Lower lobe of right lung (tissue), 2 donors: Measurements from ENCODE around the gene FAM110A. TPM values are rescaled to one million over a fixed set of nuclear protein-coding genes. Genes with fewer than 3 reads are reported as not detected.

Experiments used
- ATAC-seq, 2 donors: fragments of 200-7000 bp; cut with Tn5 transposase; one replicate each; pipeline ENCODE4 v1.9.1; 2020 to 2022; ENCODE audit warnings: mild to moderate bottlenecking in 2 of 2, moderate library complexity in 2 of 2
- DNase-seq: peaks from one replicate; pipeline ENCODE4 v3.0.0-alpha.2; 2020
- H3K27ac ChIP-seq: fragments of 200-600 bp; one replicate; pipeline ENCODE4 v1.8.0; 2022
- H3K27me3 ChIP-seq: fragments of 200-600 bp; one replicate; pipeline ENCODE4 v1.8.0; 2022; ENCODE audit warnings: low read depth
- H3K36me3 ChIP-seq: fragments of 200-600 bp; one replicate; pipeline ENCODE4 v1.8.0; 2022; ENCODE audit warnings: mild to moderate bottlenecking
- H3K4me1 ChIP-seq: fragments of 200-600 bp; one replicate; pipeline ENCODE4 v1.8.0; 2022
- H3K4me3 ChIP-seq: fragments of 200-600 bp; one replicate; pipeline ENCODE4 v1.8.0; 2022; ENCODE audit warnings: mild to moderate bottlenecking
- H3K9me3 ChIP-seq: fragments of 200-600 bp; one replicate; pipeline ENCODE4 v1.8.0; 2022
- intact Hi-C: fragments of 100-400 bp; cut with DNase I; formaldehyde crosslinking; loops from one replicate; pipeline ENCODE4 v1.11.0; 2022
- total RNA-seq: library from RNA; stranded (reverse); fragmentation: NEBNext Ultra II Directional; extraction: Animal tissue kit (Norgen Biotek cat#: 25700); gene quantifications from one replicate; pipeline ENCODE4 v1.2.1, GENCODE V29; 2021
- TF ChIP-seq, protein P1 (sequence below): fragments of 200-600 bp; IDR thresholded peaks from one replicate; pipeline ENCODE4 v1.8.0; 2022; ENCODE audit warnings: antibody characterized with exemption, mild to moderate bottlenecking
- donor health status: DM: no; HTN: yes; CAD: no; lungs with severe emphysema.

Gene FAM110A
- total RNA-seq, 1 donor from 2014 or later: 21.4 TPM

DNA sequence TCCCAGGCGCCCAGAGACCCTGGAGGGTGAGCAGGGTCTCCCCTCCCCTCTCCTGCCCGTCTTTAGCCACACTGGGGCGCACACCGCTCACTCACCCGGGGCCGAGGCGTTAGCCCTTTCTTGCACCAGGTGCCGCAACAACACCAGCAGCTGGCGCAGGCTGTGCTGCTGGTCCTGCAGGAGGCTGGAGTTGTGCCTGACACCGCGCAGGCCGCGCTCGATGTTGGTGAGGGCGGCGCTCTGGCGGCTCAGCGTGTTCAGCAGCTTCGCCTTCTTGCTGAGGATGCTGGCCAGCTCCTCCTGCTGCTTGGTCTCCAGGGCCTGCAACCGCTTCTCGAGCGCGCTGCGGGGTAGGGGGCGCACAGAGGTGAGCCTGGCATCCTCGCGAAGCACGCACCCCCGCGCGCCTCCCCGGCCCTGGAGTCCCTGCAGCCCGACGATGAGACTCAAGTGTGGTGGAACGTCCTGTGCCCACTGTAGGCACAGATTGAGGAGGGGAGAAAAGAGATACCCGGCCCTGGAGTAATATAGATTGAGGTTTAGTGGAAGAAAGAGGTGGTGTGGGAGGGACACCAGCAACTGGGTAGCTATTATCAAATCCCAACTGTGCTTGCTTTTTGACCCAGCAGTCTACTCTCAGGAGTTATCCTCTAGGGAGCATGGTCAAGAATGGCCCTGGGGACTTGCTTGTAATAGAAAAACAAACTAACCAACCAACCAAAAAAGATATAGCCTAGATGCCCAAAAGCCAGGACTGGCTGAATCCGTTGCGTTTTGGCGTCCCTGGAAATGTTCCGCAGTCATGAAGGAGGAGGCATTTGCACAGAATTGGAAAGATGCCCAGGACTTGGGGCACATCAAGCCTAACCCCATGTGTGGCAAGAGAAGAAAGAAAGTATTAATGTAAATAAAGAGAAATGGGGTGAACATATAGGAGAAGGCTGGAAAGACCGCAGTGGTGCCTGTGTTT lies 51.8 kb downstream of the FAM110A start:
- peaks cover 20% of the 10 kb centered on the region for H3K27me3 ChIP-seq
- H3K4me1 ChIP-seq: peaks cover 6% of the 10 kb centered on the region
- peak; percentile 47 to 55 for ATAC-seq
- TF ChIP-seq, protein P1, sequence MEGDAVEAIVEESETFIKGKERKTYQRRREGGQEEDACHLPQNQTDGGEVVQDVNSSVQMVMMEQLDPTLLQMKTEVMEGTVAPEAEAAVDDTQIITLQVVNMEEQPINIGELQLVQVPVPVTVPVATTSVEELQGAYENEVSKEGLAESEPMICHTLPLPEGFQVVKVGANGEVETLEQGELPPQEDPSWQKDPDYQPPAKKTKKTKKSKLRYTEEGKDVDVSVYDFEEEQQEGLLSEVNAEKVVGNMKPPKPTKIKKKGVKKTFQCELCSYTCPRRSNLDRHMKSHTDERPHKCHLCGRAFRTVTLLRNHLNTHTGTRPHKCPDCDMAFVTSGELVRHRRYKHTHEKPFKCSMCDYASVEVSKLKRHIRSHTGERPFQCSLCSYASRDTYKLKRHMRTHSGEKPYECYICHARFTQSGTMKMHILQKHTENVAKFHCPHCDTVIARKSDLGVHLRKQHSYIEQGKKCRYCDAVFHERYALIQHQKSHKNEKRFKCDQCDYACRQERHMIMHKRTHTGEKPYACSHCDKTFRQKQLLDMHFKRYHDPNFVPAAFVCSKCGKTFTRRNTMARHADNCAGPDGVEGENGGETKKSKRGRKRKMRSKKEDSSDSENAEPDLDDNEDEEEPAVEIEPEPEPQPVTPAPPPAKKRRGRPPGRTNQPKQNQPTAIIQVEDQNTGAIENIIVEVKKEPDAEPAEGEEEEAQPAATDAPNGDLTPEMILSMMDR: no peak
- no peak overlapping the region for H3K27ac ChIP-seq
- H3K9me3 ChIP-seq: no peaks in the 10 kb centered on the region
- DNase-seq: no peak
- H3K4me3 ChIP-seq: no peak overlapping the region
- H3K36me3 ChIP-seq: no peaks in the 10 kb centered on the region
- intact Hi-C loops: no loop called here

DNA sequence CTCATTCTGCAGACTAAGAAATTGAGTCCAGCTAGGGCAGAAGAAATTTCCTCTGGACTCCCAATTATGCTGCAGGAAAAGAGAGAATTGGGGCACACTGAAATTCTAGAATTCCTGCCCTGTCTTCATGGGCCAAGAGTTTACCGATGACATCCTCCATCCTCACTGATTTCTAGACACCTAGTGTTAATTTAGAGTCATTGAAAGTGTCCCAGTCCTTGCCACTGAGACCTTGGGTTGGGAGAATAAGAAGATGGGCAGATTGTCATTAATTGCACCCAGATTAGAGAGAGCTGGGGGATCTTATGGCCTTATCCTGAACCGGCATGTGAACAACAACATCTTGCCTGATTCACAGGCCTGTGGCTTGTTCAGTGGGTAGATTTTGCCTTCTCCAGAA lies 53.6 kb downstream of the FAM110A start:
- no peak overlapping the region for H3K27ac ChIP-seq
- intact Hi-C loops: no loop called here
- ATAC-seq (no peak), DNase-seq (no peak)
- H3K9me3 ChIP-seq: no peaks in the 10 kb centered on the region
- TF ChIP-seq, protein P1: no peak
- H3K27me3 ChIP-seq: peaks cover 20% of the 10 kb centered on the region
- no peak overlapping the region for H3K4me3 ChIP-seq
- peaks cover 9% of the 10 kb centered on the region for H3K4me1 ChIP-seq
- H3K36me3 ChIP-seq: no peaks in the 10 kb centered on the region

DNA sequence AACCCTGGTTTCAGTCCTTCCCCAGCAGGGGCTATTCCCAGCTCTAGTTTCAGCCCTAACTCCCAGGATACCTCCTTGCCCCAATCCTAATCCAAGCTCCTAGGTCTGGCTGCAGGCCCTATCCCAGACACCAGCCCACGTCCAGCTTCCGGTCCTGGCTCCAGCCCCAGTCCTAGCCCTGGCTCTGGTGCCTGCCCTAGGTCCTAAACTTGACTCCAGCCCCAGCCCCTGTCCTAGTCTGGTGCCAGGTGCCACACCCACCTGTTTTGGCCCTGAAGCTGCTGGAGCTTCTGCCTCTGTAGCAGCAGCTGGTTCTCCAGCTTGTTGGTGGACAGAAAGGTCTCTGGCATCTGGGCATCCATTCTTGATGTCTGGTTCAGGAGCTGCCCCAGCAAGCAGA lies 54.5 kb downstream of the FAM110A start:
- no peaks in the 10 kb centered on the region for H3K9me3 ChIP-seq
- DNase-seq: no peak
- H3K4me3 ChIP-seq: no peak overlapping the region
- TF ChIP-seq, protein P1: no peak
- H3K27me3 ChIP-seq: peaks cover 20% of the 10 kb centered on the region
- no peak overlapping the region for H3K27ac ChIP-seq
- intact Hi-C loops: no loop called here
- peaks cover 9% of the 10 kb centered on the region for H3K4me1 ChIP-seq
- ATAC-seq: no peak
- H3K36me3 ChIP-seq: no peaks in the 10 kb centered on the region

DNA sequence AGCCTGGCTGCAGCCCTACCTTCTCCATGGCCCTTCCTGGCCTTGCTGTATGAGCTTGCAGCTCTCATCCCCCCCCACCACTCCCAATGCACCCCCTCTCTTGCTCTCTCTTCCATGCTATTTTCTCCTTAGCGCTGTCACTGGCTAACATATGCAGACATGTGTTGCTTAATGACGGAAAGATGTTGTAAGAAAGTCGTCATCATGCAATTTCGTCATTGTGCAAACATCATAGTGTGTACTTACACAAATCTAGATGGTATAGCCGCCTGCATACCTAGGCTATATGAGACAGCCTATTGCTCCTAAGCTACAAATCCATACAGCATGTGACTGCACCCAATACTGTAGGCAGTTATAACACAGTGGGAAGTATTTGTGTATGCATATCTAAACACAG lies 55.6 kb downstream of the FAM110A start:
- DNase-seq: no peak
- TF ChIP-seq, protein P1: no peak
- Histone ChIP-seq H3K36me3 (no peaks in the 10 kb centered on the region), H3K9me3 (no peaks in the 10 kb centered on the region), H3K4me3 (no peak overlapping the region), H3K27ac (no peak overlapping the region), H3K27me3 (peaks cover 14% of the 10 kb centered on the region), H3K4me1 (peaks cover 9% of the 10 kb centered on the region)
- intact Hi-C loops: no loop called here
- ATAC-seq: no peak

DNA sequence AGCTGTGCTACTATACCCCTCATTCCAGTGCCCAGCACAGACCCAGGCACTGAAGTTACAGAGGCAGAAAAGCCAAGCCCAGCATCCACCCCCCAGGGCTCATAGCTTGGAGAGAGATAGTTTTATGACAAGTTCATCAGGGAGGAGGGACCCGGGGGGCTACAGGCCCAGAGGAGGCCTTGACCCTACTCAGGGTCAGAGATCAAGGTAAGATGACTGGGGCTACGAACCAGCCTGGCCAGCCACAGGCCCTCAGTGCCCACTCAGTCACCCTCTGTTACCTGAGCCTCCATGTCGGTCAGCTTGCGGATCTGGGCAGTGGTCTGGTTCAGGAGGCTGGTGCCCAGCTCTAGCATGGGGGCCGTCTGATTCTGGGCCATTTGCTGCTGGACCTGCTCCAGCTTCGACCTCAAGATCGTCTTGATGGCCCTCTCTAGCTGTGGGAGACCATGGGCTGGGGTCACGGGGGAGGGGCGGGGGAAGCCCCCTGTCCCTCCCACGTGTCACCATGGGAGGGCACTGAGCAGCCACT lies 56.5 kb downstream of the FAM110A start:
- DNase-seq (no peak), ATAC-seq (no peak)
- Histone ChIP-seq H3K9me3 (no peaks in the 10 kb centered on the region), H3K4me3 (no peak overlapping the region), H3K27ac (no peak overlapping the region), H3K27me3 (peaks cover 6% of the 10 kb centered on the region), H3K4me1 (peaks cover 5% of the 10 kb centered on the region), H3K36me3 (no peaks in the 10 kb centered on the region)
- intact Hi-C loops: no loop called here
- TF ChIP-seq, protein P1: no peak
